ENCODE data around the gene LRP1. TPM values are rescaled to one million over a fixed set of nuclear protein-coding genes. Genes with fewer than 3 reads are reported as not detected.

LRP1 gene
- total and polyA plus RNA-seq, 4 donors, result 87.5 to 375 (median 139) TPM

DNA sequence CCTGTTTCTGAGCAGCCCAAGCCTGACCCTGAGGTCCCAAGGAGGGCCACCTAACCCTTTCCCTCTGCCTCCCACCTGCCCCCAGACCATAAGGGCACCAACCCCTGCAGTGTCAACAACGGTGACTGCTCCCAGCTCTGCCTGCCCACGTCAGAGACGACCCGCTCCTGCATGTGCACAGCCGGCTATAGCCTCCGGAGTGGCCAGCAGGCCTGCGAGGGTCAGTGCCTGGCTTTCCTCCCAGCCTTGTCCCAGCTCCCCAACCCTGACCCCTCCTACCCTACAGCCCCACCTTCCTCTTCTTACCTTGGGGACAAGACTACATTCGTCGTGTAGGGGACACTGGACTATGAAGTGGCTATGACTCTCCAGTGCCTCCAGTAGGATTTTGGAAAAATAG is 52.8 kb downstream of the LRP1 start:
- WGBS, result 73% methylated on average over 9 of the region's 9 CpGs
- Histone ChIP-seq H3K9ac (ENCODE audit: low read depth in 1 of 2, low read length in 2 of 2) (no peak overlapping the region), H3K27ac (ENCODE audit: low read depth in 1 of 2, low read length in 2 of 2) (no peak overlapping the region), H3K9me3 (ENCODE audit: control insufficient read depth in 4 of 4, low read length in 3 of 4) (no peaks in the 10 kb centered on the region), H3K36me3 (ENCODE audit: control insufficient read depth in 4 of 4, insufficient read depth in 3 of 4, low read depth in 1 of 4, low read length in 3 of 4) (peaks cover 41 to 89% (median 63%) of the 10 kb centered on the region in 4 donors), H3K4me3 (ENCODE audit: low read depth in 1 of 3, low read length in 3 of 3) (no peak overlapping the region), H3K27me3 (ENCODE audit: control insufficient read depth in 4 of 4, insufficient read depth in 4 of 4, low read length in 3 of 4) (no peaks in the 10 kb centered on the region), H3K4me1 (ENCODE audit: control insufficient read depth in 4 of 4, insufficient read depth in 4 of 4, low read length in 3 of 4) (no peaks in the 10 kb centered on the region)
- no peak for TF ChIP-seq FOXA2 (IDR thresholded peaks at IDR 0.05)
- TF ChIP-seq, protein P1, sequence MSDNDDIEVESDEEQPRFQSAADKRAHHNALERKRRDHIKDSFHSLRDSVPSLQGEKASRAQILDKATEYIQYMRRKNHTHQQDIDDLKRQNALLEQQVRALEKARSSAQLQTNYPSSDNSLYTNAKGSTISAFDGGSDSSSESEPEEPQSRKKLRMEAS (IDR thresholded peaks at IDR 0.05), result no peak
- no peak for TF ChIP-seq RAD21 (IDR thresholded peaks at IDR 0.05)
- no peak for DNase-seq (ENCODE audit: low spot score)

GRCh38 chr12:57181561-57182155 is 53.4 kb downstream of the LRP1 start:
- DNase-seq (ENCODE audit: low spot score), result no peak
- TF ChIP-seq TAF1 (conservative IDR thresholded peaks at IDR 0.05) (no peak), FOXA2 (IDR thresholded peaks at IDR 0.05) (no peak), NR2F2 (IDR thresholded peaks at IDR 0.05) (no peak), JUND (IDR thresholded peaks at IDR 0.05) (no peak), HNF4A (conservative IDR thresholded peaks at IDR 0.05) (no peak), RXRA (IDR thresholded peaks at IDR 0.05) (no peak), REST (IDR thresholded peaks at IDR 0.05) (no peak), YY1 (IDR thresholded peaks at IDR 0.05) (no peak), SP1 (IDR thresholded peaks at IDR 0.05) (no peak), RAD21 (IDR thresholded peaks at IDR 0.05) (no peak), ZBTB33 (IDR thresholded peaks at IDR 0.05) (no peak), FOXA1 (IDR thresholded peaks at IDR 0.05) (no peak), HNF4G (IDR thresholded peaks at IDR 0.05) (no peak)
- TF ChIP-seq, protein P2, sequence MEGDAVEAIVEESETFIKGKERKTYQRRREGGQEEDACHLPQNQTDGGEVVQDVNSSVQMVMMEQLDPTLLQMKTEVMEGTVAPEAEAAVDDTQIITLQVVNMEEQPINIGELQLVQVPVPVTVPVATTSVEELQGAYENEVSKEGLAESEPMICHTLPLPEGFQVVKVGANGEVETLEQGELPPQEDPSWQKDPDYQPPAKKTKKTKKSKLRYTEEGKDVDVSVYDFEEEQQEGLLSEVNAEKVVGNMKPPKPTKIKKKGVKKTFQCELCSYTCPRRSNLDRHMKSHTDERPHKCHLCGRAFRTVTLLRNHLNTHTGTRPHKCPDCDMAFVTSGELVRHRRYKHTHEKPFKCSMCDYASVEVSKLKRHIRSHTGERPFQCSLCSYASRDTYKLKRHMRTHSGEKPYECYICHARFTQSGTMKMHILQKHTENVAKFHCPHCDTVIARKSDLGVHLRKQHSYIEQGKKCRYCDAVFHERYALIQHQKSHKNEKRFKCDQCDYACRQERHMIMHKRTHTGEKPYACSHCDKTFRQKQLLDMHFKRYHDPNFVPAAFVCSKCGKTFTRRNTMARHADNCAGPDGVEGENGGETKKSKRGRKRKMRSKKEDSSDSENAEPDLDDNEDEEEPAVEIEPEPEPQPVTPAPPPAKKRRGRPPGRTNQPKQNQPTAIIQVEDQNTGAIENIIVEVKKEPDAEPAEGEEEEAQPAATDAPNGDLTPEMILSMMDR (IDR thresholded peaks at IDR 0.05; ENCODE audit: low read depth, low read length, missing input control), result no peak
- TF ChIP-seq, protein P1 (IDR thresholded peaks at IDR 0.05), result no peak
- TF ChIP-seq, protein P3, sequence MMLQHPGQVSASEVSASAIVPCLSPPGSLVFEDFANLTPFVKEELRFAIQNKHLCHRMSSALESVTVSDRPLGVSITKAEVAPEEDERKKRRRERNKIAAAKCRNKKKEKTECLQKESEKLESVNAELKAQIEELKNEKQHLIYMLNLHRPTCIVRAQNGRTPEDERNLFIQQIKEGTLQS (IDR thresholded peaks at IDR 0.05), result no peak
- no peak overlapping the region for H3K9ac ChIP-seq (ENCODE audit: low read depth in 1 of 2, low read length in 2 of 2)
- no peaks in the 10 kb centered on the region for H3K9me3 ChIP-seq (ENCODE audit: control insufficient read depth in 4 of 4, low read length in 3 of 4)
- H3K36me3 ChIP-seq (ENCODE audit: control insufficient read depth in 4 of 4, insufficient read depth in 3 of 4, low read depth in 1 of 4, low read length in 3 of 4), result peaks cover 38 to 89% (median 64%) of the 10 kb centered on the region in 4 donors
- H3K4me3 ChIP-seq (ENCODE audit: low read depth in 1 of 3, low read length in 3 of 3), result no peak overlapping the region
- 84% methylated on average over 5 of the region's 5 CpGs for WGBS
- H3K27ac ChIP-seq (ENCODE audit: low read depth in 1 of 2, low read length in 2 of 2), result no peak overlapping the region
- H3K27me3 ChIP-seq (ENCODE audit: control insufficient read depth in 4 of 4, insufficient read depth in 4 of 4, low read length in 3 of 4), result no peaks in the 10 kb centered on the region
- no peaks in the 10 kb centered on the region for H3K4me1 ChIP-seq (ENCODE audit: control insufficient read depth in 4 of 4, insufficient read depth in 4 of 4, low read length in 3 of 4)
